NCI-H345 treated with DMSO at 0.1 percent for 48 hours (cell line): ENCODE measurements around the gene TNNT2.

Source experiments
- DNase-seq: peaks from one replicate; lab custom pipeline; 2025; ENCODE audit not compliant: unreplicated experiment; lab: John Stamatoyannopoulos, UW

The TNNT2 gene

GRCh38 chr1:201318504-201319340 is 58.8 kb downstream of the TNNT2 start:
- no peak for DNase-seq

DNA sequence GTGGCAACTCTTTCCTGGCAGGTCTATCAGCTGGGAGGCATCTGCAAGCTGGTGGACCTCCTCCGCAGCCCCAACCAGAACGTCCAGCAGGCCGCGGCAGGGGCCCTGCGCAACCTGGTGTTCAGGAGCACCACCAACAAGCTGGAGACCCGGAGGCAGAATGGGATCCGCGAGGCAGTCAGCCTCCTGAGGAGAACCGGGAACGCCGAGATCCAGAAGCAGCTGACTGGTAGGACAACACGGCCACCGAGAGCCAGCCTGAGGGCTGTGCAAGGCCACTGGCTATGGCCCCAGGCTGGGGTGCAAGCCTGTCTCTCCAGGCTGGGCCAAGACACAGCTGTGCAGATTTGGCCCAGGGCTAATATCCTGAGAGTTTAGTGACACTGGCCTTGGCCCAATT is 59.9 kb downstream of the TNNT2 start:
- DNase-seq = no peak

DNA sequence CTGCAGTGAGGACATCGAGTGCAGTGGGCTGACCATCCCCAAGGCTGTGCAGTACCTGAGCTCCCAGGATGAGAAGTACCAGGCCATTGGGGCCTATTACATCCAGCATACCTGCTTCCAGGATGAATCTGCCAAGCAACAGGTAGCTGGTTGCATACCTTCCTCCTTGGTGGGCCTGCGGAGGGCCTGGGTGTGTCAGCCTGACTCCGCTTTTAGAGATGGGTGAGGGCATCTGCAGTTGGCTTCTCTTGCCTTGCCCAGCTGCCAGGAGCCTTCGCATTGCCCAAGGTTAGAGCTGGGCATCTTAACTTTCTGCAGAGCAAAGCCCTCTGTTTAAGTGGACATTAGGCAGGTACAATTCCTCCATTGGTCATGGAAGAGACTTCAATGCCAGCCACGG is 60.9 kb downstream of the TNNT2 start:
- DNase-seq = no peak

- no peak for DNase-seq
These were observed 64.4 kb downstream of the TNNT2 start for GRCh38 chr1:201313086-201313485.

- no peak for DNase-seq
These were observed 65.2 kb downstream of the TNNT2 start for GRCh38 chr1:201312298-201312697.

DNA sequence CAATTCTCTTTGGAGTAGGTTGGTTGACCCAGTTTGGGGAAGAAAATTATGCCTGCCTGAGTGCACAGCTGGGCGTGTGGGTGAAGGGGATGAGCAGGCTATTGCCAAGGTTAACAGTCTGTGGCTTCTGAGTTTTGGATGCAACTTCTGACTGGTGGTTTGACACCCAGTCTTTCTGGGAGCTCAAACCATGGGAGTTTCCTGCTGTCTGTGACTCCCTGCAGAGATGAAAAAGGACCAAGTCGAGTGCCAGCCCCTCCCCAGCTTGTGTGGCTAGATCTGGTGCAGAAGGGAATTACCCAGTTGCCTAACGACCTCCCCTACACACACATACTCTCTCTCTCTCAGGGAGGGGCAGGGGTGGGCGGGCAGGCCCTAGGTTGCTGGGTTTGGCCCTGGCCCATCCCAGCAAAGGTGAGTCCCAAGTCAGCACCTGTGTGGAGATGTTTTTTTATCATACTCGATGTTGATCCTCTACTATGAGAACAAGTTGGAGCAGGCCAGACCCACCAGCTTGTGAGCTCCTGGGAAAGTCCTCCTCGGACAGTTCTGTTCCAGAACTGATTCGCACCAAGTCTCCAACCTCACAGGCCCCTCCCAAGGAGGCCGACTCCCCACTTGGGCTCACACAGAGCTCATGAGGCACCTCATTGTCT is 66.0 kb downstream of the TNNT2 start:
- DNase-seq = peak; percentile 69

DNA sequence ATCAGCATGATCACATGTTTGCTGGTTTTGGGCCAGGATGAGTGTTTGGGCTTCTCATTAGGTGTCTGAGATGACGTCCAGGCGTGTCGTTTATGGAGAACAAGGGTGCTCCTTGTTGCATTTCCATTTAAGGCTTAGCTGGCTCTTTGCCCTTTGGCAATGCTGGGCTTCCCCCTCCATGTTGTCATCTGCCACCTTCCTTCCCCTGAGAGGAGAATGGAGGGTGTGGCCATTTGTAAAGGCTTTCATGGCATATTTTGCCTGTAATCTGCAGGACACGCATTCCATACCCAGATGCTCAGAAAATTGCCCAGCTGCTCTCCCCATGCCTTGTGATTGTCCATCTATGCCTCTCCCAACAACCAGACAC is 66.5 kb downstream of the TNNT2 start:
- peak; percentile 69 for DNase-seq

GRCh38 chr1:201310251-201310985 is 67.1 kb downstream of the TNNT2 start:
- DNase-seq = no peak

DNA sequence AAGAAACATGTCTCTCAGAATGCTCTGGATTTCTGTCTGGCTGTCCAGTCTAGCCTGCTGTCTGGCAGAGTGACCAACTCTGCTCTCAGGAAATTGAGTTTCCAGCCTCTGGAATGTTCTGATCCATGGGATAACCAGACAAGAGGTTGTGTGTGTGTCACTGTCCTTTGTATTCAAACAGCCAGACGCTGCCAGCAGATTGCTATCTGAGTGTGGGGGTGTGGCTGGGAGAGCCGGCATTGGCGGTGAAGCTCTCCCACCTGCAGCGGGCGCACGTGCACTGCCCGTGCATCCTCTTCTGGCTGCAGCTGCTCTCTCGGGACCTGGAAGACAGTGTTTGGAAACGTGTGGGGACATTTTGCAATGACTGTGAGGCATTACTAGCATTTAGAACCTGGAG is 68.1 kb downstream of the TNNT2 start:
- peak; percentile 95 for DNase-seq
